Keratinocyte (primary cell): ENCODE data around the gene MEGF10. TPM values are rescaled to one million over a fixed set of nuclear protein-coding genes. Genes with fewer than 3 reads are reported as not detected.

Source experiments
- DNase-seq: peaks from one replicate; pipeline ENCODE4 v3.0.0-alpha.2; 2011; ENCODE audit warnings: low read depth, missing footprints, low spot score
- FAIRE-seq: peaks from 2 replicates; lab custom pipeline; 2011; peaks lifted over from hg19 to GRCh38; lab: Jason Lieb, UNC
- H2AFZ ChIP-seq: 2 replicates; pipeline ENCODE4 v1.6.0; 2012; ENCODE audit warnings: low read length, control low read depth, inconsistent platforms; ENCODE audit not compliant: control insufficient read depth
- H3K27ac ChIP-seq: 2 replicates; pipeline ENCODE4 v1.5.1; 2011; ENCODE audit warnings: low read length; ENCODE audit not compliant: control insufficient read depth, insufficient read depth
- H3K27me3 ChIP-seq: 3 replicates; pipeline ENCODE4 v1.6.0; 2011; ENCODE audit warnings: low read length; ENCODE audit not compliant: control insufficient read depth, insufficient read depth; ENCODE audit errors: extremely low read depth
- H3K36me3 ChIP-seq, 2 experiments: 2 replicates in 1 of 2; 3 replicates in 1 of 2; pipeline ENCODE4 v1.5.1; 2011; ENCODE audit warnings: low read length in 2 of 2, mild to moderate bottlenecking in 1 of 2; ENCODE audit not compliant: control insufficient read depth in 2 of 2, insufficient read depth in 2 of 2; ENCODE audit errors: extremely low read depth in 1 of 2
- H3K4me1 ChIP-seq: 3 replicates; pipeline ENCODE4 v1.5.1; 2011; ENCODE audit warnings: low read length; ENCODE audit not compliant: control insufficient read depth, insufficient read depth; ENCODE audit errors: extremely low read depth
- H3K4me2 ChIP-seq: 3 replicates; pipeline ENCODE4 v1.6.0; 2011; ENCODE audit warnings: low read depth, low read length; ENCODE audit not compliant: control insufficient read depth, insufficient read depth; ENCODE audit errors: extremely low read depth
- H3K4me3 ChIP-seq, 3 experiments: fragments of 200-600 bp in 1 of 3; sonication (generic) in 1 of 3; 2 replicates in 2 of 3; 3 replicates in 1 of 3; pipeline ENCODE4 v1.5.1; 2011 to 2016; ENCODE audit warnings: low read length in 3 of 3, mild to moderate bottlenecking in 3 of 3, control low read depth in 2 of 3, inconsistent platforms in 1 of 3, low read depth in 1 of 3, mixed read lengths in 1 of 3, mixed run types in 1 of 3, moderate library complexity in 1 of 3; ENCODE audit not compliant: control insufficient read depth in 2 of 3, insufficient read depth in 2 of 3; ENCODE audit errors: extremely low read depth in 1 of 3
- H3K79me2 ChIP-seq: 2 replicates; pipeline ENCODE4 v1.6.0; 2012; ENCODE audit warnings: low read length; ENCODE audit not compliant: control insufficient read depth, insufficient read depth
- H3K9ac ChIP-seq: 3 replicates; pipeline ENCODE4 v1.6.0; 2011; ENCODE audit warnings: low read length; ENCODE audit not compliant: control insufficient read depth, insufficient read depth; ENCODE audit errors: extremely low read depth
- H3K9me1 ChIP-seq: 3 replicates; pipeline ENCODE4 v1.6.0; 2011; ENCODE audit warnings: low read length; ENCODE audit not compliant: control insufficient read depth, insufficient read depth; ENCODE audit errors: extremely low read depth
- H3K9me3 ChIP-seq: 2 replicates; pipeline ENCODE4 v1.5.1; 2012; ENCODE audit warnings: low read depth, low read length; ENCODE audit not compliant: control insufficient read depth
- H4K20me1 ChIP-seq: 3 replicates; pipeline ENCODE4 v1.6.0; 2011; ENCODE audit warnings: low read length; ENCODE audit not compliant: control insufficient read depth, insufficient read depth; ENCODE audit errors: extremely low read depth
- EZH2 ChIP-seq: IDR thresholded peaks from one replicate; pipeline ENCODE4 v1.6.1; 2012; ENCODE audit warnings: inconsistent platforms, mild to moderate bottlenecking, low read length, moderate library complexity
- dilution Hi-C: fragments of 300-500 bp; cut with MboI; formaldehyde crosslinking; loops from one replicate; pipeline ENCODE4 v1.7.0; 2020; ENCODE audit warnings: low sequenced_read_pairs; ENCODE audit not compliant: extremely low pct_ligation_motif_present
- polyA plus RNA-seq, 5 experiments: library from polyadenylated mRNA; depleted of rRNA in 3 of 5; stranded (reverse) in 3 of 5; stranded (forward) in 1 of 5; unstranded in 1 of 5; fragments of >200 nt; gene quantifications; 1 replicate in 1 of 5; 2 replicates in 3 of 5; 3 replicates in 1 of 5; pipeline versions ENCODE4 v1.2.1 to v1.2.3, GENCODE V29; 2011 to 2012; ENCODE audit warnings: missing spikeins in 2 of 5, low read depth in 1 of 5, low replicate concordance in 1 of 5
- TF ChIP-seq, protein P1 (sequence below), 3 experiments: IDR thresholded peaks in 1 of 3; conservative IDR thresholded peaks in 1 of 3; optimal IDR thresholded peaks in 1 of 3; 2 replicates in 2 of 3; 3 replicates in 1 of 3; pipeline versions ENCODE3 to v1.5.1; 2011; ENCODE audit warnings: low read length in 3 of 3, mild to moderate bottlenecking in 3 of 3, moderate library complexity in 2 of 3, control low read depth in 1 of 3, inconsistent platforms in 1 of 3; ENCODE audit not compliant: insufficient read depth in 2 of 3; ENCODE audit errors: extremely low read depth in 1 of 3

Gene MEGF10
- polyA plus RNA-seq, 1 donor (not counting 4 experiments of a cell fraction or from before 2014, with no cell fraction given): not detected

GRCh38 chr5:127351418-127351817, 60.8 kb downstream of the MEGF10 start:
- no peaks in the 10 kb centered on the region for H4K20me1 ChIP-seq
- no peak for FAIRE-seq
- TF ChIP-seq, protein P1, sequence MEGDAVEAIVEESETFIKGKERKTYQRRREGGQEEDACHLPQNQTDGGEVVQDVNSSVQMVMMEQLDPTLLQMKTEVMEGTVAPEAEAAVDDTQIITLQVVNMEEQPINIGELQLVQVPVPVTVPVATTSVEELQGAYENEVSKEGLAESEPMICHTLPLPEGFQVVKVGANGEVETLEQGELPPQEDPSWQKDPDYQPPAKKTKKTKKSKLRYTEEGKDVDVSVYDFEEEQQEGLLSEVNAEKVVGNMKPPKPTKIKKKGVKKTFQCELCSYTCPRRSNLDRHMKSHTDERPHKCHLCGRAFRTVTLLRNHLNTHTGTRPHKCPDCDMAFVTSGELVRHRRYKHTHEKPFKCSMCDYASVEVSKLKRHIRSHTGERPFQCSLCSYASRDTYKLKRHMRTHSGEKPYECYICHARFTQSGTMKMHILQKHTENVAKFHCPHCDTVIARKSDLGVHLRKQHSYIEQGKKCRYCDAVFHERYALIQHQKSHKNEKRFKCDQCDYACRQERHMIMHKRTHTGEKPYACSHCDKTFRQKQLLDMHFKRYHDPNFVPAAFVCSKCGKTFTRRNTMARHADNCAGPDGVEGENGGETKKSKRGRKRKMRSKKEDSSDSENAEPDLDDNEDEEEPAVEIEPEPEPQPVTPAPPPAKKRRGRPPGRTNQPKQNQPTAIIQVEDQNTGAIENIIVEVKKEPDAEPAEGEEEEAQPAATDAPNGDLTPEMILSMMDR (optimal IDR thresholded peaks at IDR 0.05 in 1 of 3, IDR thresholded peaks at IDR 0.05 in 1 of 3, conservative IDR thresholded peaks at IDR 0.05 in 1 of 3; ENCODE audit: extremely low read depth in 1 of 3, insufficient read depth in 2 of 3, low read length in 3 of 3): no peak
- no peak for TF ChIP-seq EZH2
- DNase-seq: no peak
- no peak overlapping the region for H3K9ac ChIP-seq
- no peak overlapping the region for H2AFZ ChIP-seq
- no peaks in the 10 kb centered on the region for H3K79me2 ChIP-seq
- no peaks in the 10 kb centered on the region for H3K27me3 ChIP-seq
- H3K4me3 ChIP-seq: no peak overlapping the region
- dilution Hi-C loops: no loop called here
- no peaks in the 10 kb centered on the region for H3K36me3 ChIP-seq
- no peaks in the 10 kb centered on the region for H3K4me1 ChIP-seq
- H3K9me1 ChIP-seq: no peaks in the 10 kb centered on the region
- H3K4me2 ChIP-seq: no peak overlapping the region
- H3K27ac ChIP-seq: no peak overlapping the region
- H3K9me3 ChIP-seq: no peaks in the 10 kb centered on the region

DNA sequence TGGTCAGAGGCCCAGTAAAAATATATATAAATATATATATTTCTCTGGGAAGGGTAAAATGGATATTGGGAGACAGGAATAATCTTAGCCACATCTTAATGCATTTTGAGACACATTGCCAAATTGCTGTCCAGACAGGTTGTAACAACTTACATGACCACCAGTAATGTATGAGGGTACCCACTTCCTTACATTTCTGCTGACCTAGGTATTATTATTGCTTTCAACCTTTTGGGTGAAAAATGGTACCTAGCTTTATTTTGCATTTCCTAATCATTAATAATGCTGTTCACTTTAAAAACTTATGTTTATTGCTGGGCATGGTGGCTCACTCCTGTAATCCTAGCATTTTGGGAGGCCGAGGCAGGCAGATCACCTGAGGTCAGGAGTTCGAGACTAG, 61.5 kb downstream of the MEGF10 start:
- Histone ChIP-seq H3K79me2 (no peaks in the 10 kb centered on the region), H3K27me3 (no peaks in the 10 kb centered on the region), H3K4me2 (no peak overlapping the region), H2AFZ (no peak overlapping the region), H3K9ac (no peak overlapping the region), H3K9me1 (no peaks in the 10 kb centered on the region), H3K4me3 (no peak overlapping the region), H4K20me1 (no peaks in the 10 kb centered on the region), H3K27ac (no peak overlapping the region), H3K9me3 (no peaks in the 10 kb centered on the region), H3K4me1 (no peaks in the 10 kb centered on the region), H3K36me3 (no peaks in the 10 kb centered on the region)
- no peak for TF ChIP-seq EZH2
- TF ChIP-seq, protein P1 (optimal IDR thresholded peaks at IDR 0.05 in 1 of 3, IDR thresholded peaks at IDR 0.05 in 1 of 3, conservative IDR thresholded peaks at IDR 0.05 in 1 of 3; ENCODE audit: extremely low read depth in 1 of 3, insufficient read depth in 2 of 3, low read length in 3 of 3): no peak
- dilution Hi-C loops: no loop called here
- FAIRE-seq (no peak), DNase-seq (no peak)
